HG03521 (cell line): ENCODE measurements around the gene DMBT1.

Experiments used
- ATAC-seq: cut with Tn5 transposase; IDR thresholded peaks from one replicate; pipeline ENCODE4 v1.9.1; 2021; ENCODE audit warnings: mild to moderate bottlenecking, moderate library complexity; ENCODE audit not compliant: unreplicated experiment

The DMBT1 gene

DNA sequence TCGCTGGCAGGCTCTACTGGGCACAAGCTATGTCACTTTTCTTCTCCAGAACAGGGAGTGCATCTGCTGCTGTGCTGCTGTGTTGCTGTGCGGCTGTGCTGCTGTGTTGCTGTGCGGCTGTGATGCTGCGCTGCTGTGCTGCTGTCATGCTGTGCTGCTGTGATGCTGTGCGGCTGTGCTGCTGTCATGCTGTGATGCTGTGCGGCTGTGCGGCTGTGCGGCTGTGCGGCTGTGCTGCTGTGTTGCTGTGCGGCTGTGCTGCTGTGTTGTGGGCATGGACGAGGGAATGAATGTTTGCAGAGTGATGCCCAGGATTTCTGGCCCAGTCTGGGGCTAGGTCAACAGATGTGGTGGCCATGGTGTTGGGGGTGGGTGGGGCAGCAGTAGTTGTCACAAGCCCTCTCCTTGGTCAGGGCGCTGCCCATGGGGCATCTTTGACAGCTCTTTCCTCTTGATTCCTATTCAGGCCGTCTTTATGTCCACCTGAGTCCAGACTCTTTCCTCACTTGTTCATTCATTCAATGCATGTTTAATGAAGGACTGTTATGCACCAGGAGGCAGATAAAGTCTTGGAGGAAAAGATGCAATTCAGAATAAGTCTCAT is 83.5 kb downstream of the DMBT1 start:
- no peak for ATAC-seq

- ATAC-seq = no peak
Measured at GRCh38 chr10:122646511-122647382, 86.2 kb downstream of the DMBT1 start.

- ATAC-seq = no peak
Measured at GRCh38 chr10:122647383-122647968, 86.9 kb downstream of the DMBT1 start.

GRCh38 chr10:122648599-122649428 is 88.3 kb downstream of the DMBT1 start:
- ATAC-seq = no peak

GRCh38 chr10:122649903-122650302 is 89.3 kb downstream of the DMBT1 start:
- ATAC-seq = no peak

DNA sequence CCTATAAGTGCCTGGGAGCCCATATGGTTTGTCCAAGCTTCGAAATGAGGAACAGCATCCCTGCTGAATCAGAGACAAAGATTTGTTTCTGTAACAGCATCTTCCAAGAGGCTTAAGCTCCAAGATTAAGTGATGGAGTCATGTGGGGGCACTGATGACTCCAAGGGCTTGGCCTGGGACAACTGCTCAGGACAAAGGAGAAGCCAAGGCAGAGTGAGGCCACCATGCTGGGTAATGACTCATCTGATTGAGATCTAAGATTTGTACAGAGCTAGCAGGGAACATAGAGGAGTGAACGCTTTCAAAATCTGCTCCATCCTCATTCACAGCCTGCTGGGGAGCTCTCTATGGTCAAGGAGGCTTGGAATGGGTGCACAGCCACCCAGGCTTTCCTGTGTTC is 89.8 kb downstream of the DMBT1 start:
- no peak for ATAC-seq

GRCh38 chr10:122655524-122656307 is 95.2 kb downstream of the DMBT1 start:
- no peak for ATAC-seq

DNA sequence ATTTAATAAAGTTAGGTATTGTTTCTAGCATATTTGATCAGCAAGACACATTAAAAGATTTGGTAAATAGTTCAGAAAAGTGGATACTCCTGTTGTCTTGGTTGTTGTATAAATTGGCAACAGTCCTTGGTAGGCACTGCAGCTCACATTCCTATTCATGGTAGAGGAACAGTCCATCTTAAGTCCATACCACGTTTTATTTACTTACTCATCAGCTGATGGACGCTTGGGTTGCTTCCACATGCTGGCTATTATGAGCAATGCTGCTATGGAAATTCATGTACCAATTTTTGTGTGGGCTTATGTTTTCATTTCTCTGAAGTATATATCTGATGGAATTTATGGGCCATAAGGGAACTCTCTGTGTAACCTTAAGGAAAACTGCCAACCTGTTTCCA is 95.8 kb downstream of the DMBT1 start:
- ATAC-seq = no peak

- no peak for ATAC-seq
Measured at GRCh38 chr10:122656741-122657140, 96.2 kb downstream of the DMBT1 start.

DNA sequence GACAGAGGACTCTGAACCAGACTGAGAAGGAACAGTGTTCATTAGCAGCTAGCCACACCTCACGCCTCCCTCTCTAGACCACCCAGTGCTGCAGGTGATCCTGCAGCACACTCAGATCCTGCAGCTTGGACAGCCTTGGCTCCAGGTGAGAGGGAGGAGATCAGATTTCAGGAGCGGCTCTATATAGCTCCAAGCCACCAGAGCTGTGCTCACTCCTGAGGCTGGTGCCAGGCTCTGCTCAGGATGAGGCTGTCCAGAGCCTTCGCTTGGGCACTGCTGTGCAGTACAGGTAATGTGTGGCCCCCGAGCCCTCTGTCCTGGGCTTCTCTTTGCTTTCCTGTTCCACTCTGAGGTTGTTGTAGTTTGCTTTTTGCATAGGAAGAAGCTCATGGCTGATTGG is 96.7 kb downstream of the DMBT1 start:
- no peak for ATAC-seq

- no peak for ATAC-seq
Measured at GRCh38 chr10:122657729-122658128, 97.2 kb downstream of the DMBT1 start.

- ATAC-seq = no peak
Measured at GRCh38 chr10:122658356-122659049, 97.9 kb downstream of the DMBT1 start.

DNA sequence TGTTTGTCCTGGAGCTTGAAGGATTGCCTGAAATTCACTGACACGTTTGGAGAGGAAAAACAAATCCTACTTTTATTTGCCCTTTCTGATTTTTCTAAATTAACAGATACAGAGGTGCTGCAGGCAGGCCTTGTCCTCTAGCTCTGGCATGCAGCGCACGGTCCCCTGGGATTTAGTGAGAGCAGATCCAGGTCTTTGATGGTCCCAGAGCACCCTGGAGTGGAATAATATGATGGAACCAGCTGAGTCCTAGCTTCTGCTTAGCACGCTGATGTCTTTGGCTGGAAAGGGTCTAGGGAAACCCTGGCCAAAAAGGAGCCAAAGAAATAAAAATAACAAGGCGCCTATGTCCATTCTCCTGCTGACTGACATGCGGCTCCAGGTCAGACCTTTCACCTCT is 98.6 kb downstream of the DMBT1 start:
- ATAC-seq = no peak

DNA sequence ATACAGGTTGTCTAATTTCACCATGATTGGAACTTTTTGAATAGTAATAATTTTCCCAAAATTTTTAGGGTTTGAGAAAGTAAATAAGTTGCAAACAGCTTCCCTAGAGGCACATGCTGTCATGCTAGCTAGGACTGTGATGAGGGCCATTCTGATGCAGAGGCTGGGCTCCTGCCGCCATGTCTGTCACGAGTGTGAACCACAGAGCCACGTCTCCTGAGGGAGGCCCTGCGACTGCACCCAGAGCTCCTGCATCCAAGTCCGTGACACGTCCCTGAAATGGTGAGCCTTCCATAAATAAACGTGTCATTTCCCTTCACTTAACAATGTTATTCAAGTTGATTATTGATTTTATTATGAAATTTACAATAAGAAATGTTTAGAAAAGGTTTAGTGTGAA is 99.1 kb downstream of the DMBT1 start:
- ATAC-seq = no peak

GRCh38 chr10:122660696-122661095 is 100.1 kb downstream of the DMBT1 start:
- no peak for ATAC-seq

GRCh38 chr10:122662231-122662630 is 101.7 kb downstream of the DMBT1 start:
- no peak for ATAC-seq

- no peak for ATAC-seq
Measured at GRCh38 chr10:122663516-122664130, 103.1 kb downstream of the DMBT1 start.

DNA sequence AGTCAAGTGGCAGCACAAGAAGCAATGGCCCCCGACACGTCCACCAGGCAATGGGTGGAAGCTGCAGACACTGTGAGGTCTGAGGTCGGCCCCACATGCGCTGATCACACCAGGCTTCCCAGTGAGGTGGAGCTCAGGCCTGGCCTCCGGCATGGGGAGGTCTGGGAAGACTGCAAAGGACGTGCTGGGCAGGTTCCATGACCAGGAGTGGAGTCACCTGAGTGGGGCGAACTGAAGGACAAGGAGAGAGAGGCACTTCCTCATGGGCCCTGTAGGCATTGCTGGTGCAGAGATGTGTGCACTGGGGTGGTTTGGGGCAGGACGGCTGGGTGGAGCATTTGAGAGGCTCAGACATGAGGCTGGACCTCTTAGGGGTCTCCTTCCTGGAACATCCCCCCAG is 103.9 kb downstream of the DMBT1 start:
- no peak for ATAC-seq

- ATAC-seq = no peak
Measured at GRCh38 chr10:122665329-122665860, 104.8 kb downstream of the DMBT1 start.
